AG10803 (cell line): ENCODE measurements around the gene CD302.
"Not testable (repeated sequence)": the region's sequence is repeated elsewhere in the genome, so short reads cannot be mapped to it uniquely, and the experiment has no call there.

Experiments used
- DNase-seq: peaks from one replicate; pipeline ENCODE4 v3.0.0; 2010; ENCODE audit warnings: low read depth
- H3K4me3 ChIP-seq: 2 replicates; pipeline ENCODE4 v1.5.1; 2011; ENCODE audit warnings: mild to moderate bottlenecking, low read length, control low read depth
- CTCF ChIP-seq: conservative IDR thresholded peaks from 2 replicates; pipeline ENCODE4 v1.5.1; 2011; ENCODE audit warnings: mild to moderate bottlenecking, low read length, control low read depth, inconsistent platforms

CD302 gene

GRCh38 chr2:159737292-159737916 lies 60.6 kb downstream of the CD302 start:
- no peak overlapping the region for H3K4me3 ChIP-seq
- no peak for DNase-seq
- TF ChIP-seq CTCF, result no peak

GRCh38 chr2:159736048-159736447 lies 62.0 kb downstream of the CD302 start:
- DNase-seq, result no peak
- no peak for TF ChIP-seq CTCF
- no peak overlapping the region for H3K4me3 ChIP-seq

GRCh38 chr2:159735648-159736047 lies 62.4 kb downstream of the CD302 start:
- TF ChIP-seq CTCF, result no peak
- no peak overlapping the region for H3K4me3 ChIP-seq
- DNase-seq, result no peak

GRCh38 chr2:159728629-159729028 lies 69.4 kb downstream of the CD302 start:
- no peak for TF ChIP-seq CTCF
- no peak overlapping the region for H3K4me3 ChIP-seq
- no peak for DNase-seq

GRCh38 chr2:159725713-159726112 lies 72.3 kb downstream of the CD302 start:
- TF ChIP-seq CTCF, result no peak
- no peak overlapping the region for H3K4me3 ChIP-seq
- DNase-seq, result no peak

GRCh38 chr2:159724795-159725572 lies 73.0 kb downstream of the CD302 start:
- not testable (repeated sequence) for H3K4me3 ChIP-seq, DNase-seq

- H3K4me3 ChIP-seq, result no peak overlapping the region
- no peak for DNase-seq
- no peak for TF ChIP-seq CTCF
Observed at GRCh38 chr2:159722580-159722979, 75.4 kb downstream of the CD302 start.
